HCT116 (cell line): ENCODE results near the gene ADAMTS9. TPM values are rescaled to one million over a fixed set of nuclear protein-coding genes. Genes with fewer than 3 reads are reported as not detected.

ENCODE experiments used
- ATAC-seq: fragments of 200-7000 bp; cut with Tn5 transposase; 2 replicates; pipeline ENCODE4 v1.9.1; 2020; ENCODE audit warnings: mild to moderate bottlenecking, moderate library complexity
- BruUV-seq: library from RNA; stranded (reverse); fragments of 400-500 nt; replicated peaks from 2 replicates; lab custom pipeline; 2021; lab: Mats Ljungman, UMichigan
- CTCF ChIA-PET: fragments of 300-600 bp; sonication (Branson Sonifier 250); formaldehyde crosslinking; loops from one replicate; lab custom pipeline; 2021; ENCODE audit warnings: antibody characterized with exemption; lab: Charles Lee
- POLR2A ChIA-PET: fragments of 300-600, 350-600 bp; sonication (Branson Sonifier 250); formaldehyde crosslinking; loops from one replicate; lab custom pipeline; 2021; ENCODE audit warnings: antibody characterized with exemption; lab: Charles Lee
- RAD21 ChIA-PET, 2 experiments: fragments of 300-600 bp; sonication (Branson Sonifier 250); formaldehyde crosslinking; loops; one replicate each; lab custom pipeline; 2023; ENCODE audit warnings: low total read pairs in 2 of 2; ENCODE audit not compliant: uncharacterized antibody in 2 of 2, unreplicated experiment in 2 of 2, low non-redundant PET in 1 of 2; lab: Charles Lee
- DNase-seq: peaks from one replicate; pipeline ENCODE4 v3.0.0-alpha.2; 2010; ENCODE audit warnings: low read depth, low spot score
- H2AFZ ChIP-seq: fragments of 200-600 bp; shearing (Covaris generic), sonication (generic); 2 replicates; pipeline ENCODE4 v1.6.1; 2017; ENCODE audit warnings: low read depth, mixed run types, mixed read lengths, antibody characterized with exemption, low read length; ENCODE audit not compliant: poor library complexity, severe bottlenecking
- H3K27ac ChIP-seq: 2 replicates; pipeline ENCODE4 v1.5.1; 2012; ENCODE audit warnings: low read depth, low read length
- H3K27me3 ChIP-seq: fragments of 200-600 bp; sonication (generic); 2 replicates; pipeline ENCODE4 v1.6.1; 2016; ENCODE audit warnings: mixed run types, low read length, mixed read lengths; ENCODE audit not compliant: insufficient read depth
- H3K36me3 ChIP-seq, 2 experiments: fragments of 200-500 bp in 1 of 2; fragments of 200-600 bp in 1 of 2; sonication (Bioruptor generic) in 1 of 2; sonication (generic) in 1 of 2; 2 replicates each; pipeline versions ENCODE4 v1.5.1 to v1.6.1; 2014 to 2016; ENCODE audit warnings: low read length in 2 of 2, inconsistent platforms in 1 of 2, mixed read lengths in 1 of 2, mixed run types in 1 of 2; ENCODE audit not compliant: insufficient read depth in 2 of 2, control insufficient read depth in 1 of 2
- H3K4me1 ChIP-seq, 2 experiments: fragments of 200-600 bp in 1 of 2; sonication (generic) in 1 of 2; 2 replicates each; pipeline versions ENCODE4 v1.5.1 to v1.6.1; 2012 to 2017; ENCODE audit warnings: low read length in 2 of 2, inconsistent platforms in 1 of 2, mild to moderate bottlenecking in 1 of 2, mixed read lengths in 1 of 2, mixed run types in 1 of 2, moderate library complexity in 1 of 2; ENCODE audit not compliant: insufficient read depth in 2 of 2, control insufficient read depth in 1 of 2
- H3K4me2 ChIP-seq: fragments of 200-600 bp; sonication (generic); 2 replicates; pipeline ENCODE4 v1.6.1; 2017; ENCODE audit warnings: mixed run types, low read length, mixed read lengths
- H3K4me3 ChIP-seq, 2 experiments: fragments of 200-600 bp in 1 of 2; sonication (generic) in 1 of 2; replicated peaks in 1 of 2; 2 replicates each; pipeline ENCODE4 v1.5.1; 2011 to 2016; ENCODE audit warnings: low read length in 2 of 2, control low read depth in 1 of 2, low read depth in 1 of 2, mild to moderate bottlenecking in 1 of 2, mixed read lengths in 1 of 2, mixed run types in 1 of 2
- H3K79me2 ChIP-seq: fragments of 200-600 bp; sonication (generic); 2 replicates; pipeline ENCODE4 v1.6.1; 2017; ENCODE audit warnings: mild to moderate bottlenecking, mixed run types, low read length, moderate library complexity, mixed read lengths; ENCODE audit not compliant: insufficient read depth
- H3K9ac ChIP-seq: fragments of 200-600 bp; sonication (generic); 2 replicates; pipeline ENCODE4 v1.6.1; 2016; ENCODE audit warnings: low read length, mixed read lengths
- H3K9me2 ChIP-seq: fragments of 200-600 bp; sonication (generic), shearing (Covaris generic); 2 replicates; pipeline ENCODE4 v1.6.1; 2017; ENCODE audit warnings: mixed run types, mild to moderate bottlenecking, moderate library complexity; ENCODE audit not compliant: insufficient read depth
- H3K9me3 ChIP-seq, 2 experiments: fragments of 200-500 bp in 1 of 2; fragments of 200-600 bp in 1 of 2; sonication (Bioruptor generic) in 1 of 2; sonication (generic) in 1 of 2; 2 replicates each; pipeline ENCODE4 v1.6.1; 2014 to 2017; ENCODE audit warnings: low read length in 2 of 2, mixed read lengths in 2 of 2, inconsistent platforms in 1 of 2, low read depth in 1 of 2, mild to moderate bottlenecking in 1 of 2, mixed run types in 1 of 2, moderate library complexity in 1 of 2; ENCODE audit not compliant: control insufficient read depth in 1 of 2, insufficient read depth in 1 of 2
- H4K20me1 ChIP-seq: fragments of 200-600 bp; sonication (generic), shearing (Covaris generic); 2 replicates; pipeline ENCODE4 v1.6.1; 2017; ENCODE audit warnings: mixed run types, mild to moderate bottlenecking, moderate library complexity; ENCODE audit not compliant: insufficient read depth
- CBX3 ChIP-seq: IDR thresholded peaks from 2 replicates; pipeline ENCODE4 v1.6.1; 2012; ENCODE audit warnings: low read depth
- ELF1 ChIP-seq: IDR thresholded peaks from 2 replicates; pipeline ENCODE4 v1.6.1; 2012; ENCODE audit warnings: low read depth, borderline replicate concordance
- EZH2phosphoT487 ChIP-seq: fragments of 200-600 bp; IDR thresholded peaks from 2 replicates; pipeline ENCODE4 v1.6.1; 2018; ENCODE audit warnings: antibody characterized with exemption, borderline replicate concordance
- FOSL1 ChIP-seq: IDR thresholded peaks from 2 replicates; pipeline ENCODE4 v1.6.1; 2012; ENCODE audit warnings: low read depth
- JUND ChIP-seq: IDR thresholded peaks from 2 replicates; pipeline ENCODE4 v1.6.1; 2012
- POLR2A ChIP-seq: IDR thresholded peaks from 2 replicates; pipeline ENCODE4 v1.7.0; 2011; ENCODE audit warnings: borderline replicate concordance; ENCODE audit not compliant: insufficient read depth, insufficient read length; ENCODE audit errors: extremely low read depth
- POLR2AphosphoS5 ChIP-seq: IDR thresholded peaks from 2 replicates; pipeline ENCODE4 v1.6.1; 2011; ENCODE audit warnings: mild to moderate bottlenecking, low read depth, low read length, moderate library complexity
- RAD21 ChIP-seq: IDR thresholded peaks from 2 replicates; pipeline ENCODE4 v1.6.1; 2012; ENCODE audit warnings: low read depth, mild to moderate bottlenecking
- SIN3A ChIP-seq: IDR thresholded peaks from 2 replicates; pipeline ENCODE4 v1.6.1; 2012; ENCODE audit warnings: low read depth
- SP1 ChIP-seq: IDR thresholded peaks from 2 replicates; pipeline ENCODE4 v1.6.1; 2012; ENCODE audit warnings: low read depth
- SRF ChIP-seq: IDR thresholded peaks from 2 replicates; pipeline ENCODE4 v1.6.1; 2012; ENCODE audit warnings: low read depth
- TCF7L2 ChIP-seq: IDR thresholded peaks from 2 replicates; pipeline ENCODE4 v1.7.0; 2011; ENCODE audit warnings: borderline replicate concordance, inconsistent platforms; ENCODE audit not compliant: insufficient read depth, insufficient read length; ENCODE audit errors: extremely low read depth
- YY1 ChIP-seq: IDR thresholded peaks from 2 replicates; pipeline ENCODE4 v1.6.1; 2011; ENCODE audit warnings: low read length, low read depth, moderate library complexity, mild to moderate bottlenecking; ENCODE audit not compliant: insufficient replicate concordance; ENCODE audit errors: extremely low read depth
- ZNF274 ChIP-seq: fragments of 200-500 bp; sonication (Bioruptor generic); IDR thresholded peaks from 2 replicates; pipeline ENCODE4 v1.6.1; 2014; ENCODE audit warnings: mild to moderate bottlenecking, low read depth, low read length, inconsistent platforms
- intact Hi-C: fragments of 100-400 bp; cut with micrococcal nuclease; formaldehyde crosslinking; loops from 2 replicates; pipeline ENCODE4 v1.10.0; 2022
- total RNA-seq: library from RNA; stranded (reverse); gene quantifications from one replicate; pipeline ENCODE4 v1.2.1, GENCODE V29; 2021; ENCODE audit not compliant: unreplicated experiment
- TF ChIP-seq, protein P1 (sequence below): IDR thresholded peaks from 2 replicates; pipeline ENCODE4 v1.6.1; 2012

ADAMTS9 gene
- total RNA-seq, 1 experiment from 2014 or later = 0.05 TPM

- Histone ChIP-seq H3K4me2 (no peak overlapping the region), H3K9ac (no peak overlapping the region), H3K27me3 (peaks cover 24% of the 10 kb centered on the region), H3K4me3 (no peak overlapping the region), H3K27ac (no peak overlapping the region), H4K20me1 (no peaks in the 10 kb centered on the region; the same call in 1 of the 2 replicates), H3K9me2 (no peaks in the 10 kb centered on the region), H3K9me3 (no peaks in the 10 kb centered on the region), H2AFZ (no peak overlapping the region), H3K4me1 (no peaks in the 10 kb centered on the region), H3K36me3 (no peaks in the 10 kb centered on the region), H3K79me2 (no peaks in the 10 kb centered on the region)
- ATAC-seq (no peak), DNase-seq (no peak)
- TF ChIP-seq ELF1 (no peak), TCF7L2 (no peak), EZH2phosphoT487 (no peak), POLR2AphosphoS5 (no peak), ZNF274 (no peak), SRF (no peak), FOSL1 (no peak), JUND (no peak), CBX3 (no peak), YY1 (no peak), SP1 (no peak), RAD21 (no peak), SIN3A (no peak), POLR2A (no peak)
- TF ChIP-seq, protein P1, sequence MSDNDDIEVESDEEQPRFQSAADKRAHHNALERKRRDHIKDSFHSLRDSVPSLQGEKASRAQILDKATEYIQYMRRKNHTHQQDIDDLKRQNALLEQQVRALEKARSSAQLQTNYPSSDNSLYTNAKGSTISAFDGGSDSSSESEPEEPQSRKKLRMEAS = no peak
- ChIA-PET RAD21 (no interaction called here), POLR2A (no interaction called here), CTCF (interaction anchor here (1.4 kb wide), 1 partner anchor 20 kb away, joined by 3 read pairs; no protein-coding TSS in a partner anchor)
- intact Hi-C loops = no loop called here
- BruUV-seq = no TSS peak
Observed at GRCh38 chr3:64576211-64576775, 111.5 kb downstream of the ADAMTS9 start.
